ENCODE measurements around the gene VARS2. TPM values are rescaled to one million over a fixed set of nuclear protein-coding genes. Genes with fewer than 3 reads are reported as not detected.

Gene VARS2
- total and polyA plus RNA-seq, 2 donors (not counting 3 experiments of a cell fraction or from before 2014, with no cell fraction given), result 17.8 to 34.3 TPM

DNA sequence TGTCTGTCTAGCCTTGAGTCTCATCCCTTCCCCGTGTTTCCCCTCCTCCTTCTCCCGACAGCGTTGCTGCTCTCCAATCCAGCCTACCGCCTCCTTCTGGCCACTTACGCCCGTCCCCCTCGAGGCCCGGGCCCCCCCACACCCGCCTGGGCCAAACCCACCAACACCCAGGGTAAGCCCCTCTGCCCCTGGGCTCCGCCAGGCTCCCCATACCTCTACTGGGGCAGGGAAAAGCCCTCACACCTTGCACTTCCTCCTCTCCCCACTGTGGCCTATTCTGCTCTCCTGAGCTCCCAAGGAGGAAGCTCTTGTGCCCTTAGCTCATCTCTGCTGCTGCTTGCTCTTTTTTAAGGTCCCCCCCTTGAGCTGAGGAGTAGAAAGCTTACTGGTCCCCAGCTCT is 18.7 kb upstream of the VARS2 start:
- no peak for DNase-seq (ENCODE audit: low read depth, low spot score)
- H2AFZ ChIP-seq (ENCODE audit: low read depth, low read length), result no peak overlapping the region
- no peaks in the 10 kb centered on the region for H3K9me3 ChIP-seq (replicated peaks; ENCODE audit: control insufficient read depth, insufficient read depth, low read length)
- FAIRE-seq, result no peak
- H3K36me3 ChIP-seq (ENCODE audit: control insufficient read depth in 2 of 2, extremely low read depth in 1 of 2, insufficient read depth in 2 of 2, low read length in 2 of 2), result peaks cover 0 to 7% of the 10 kb centered on the region in 2 experiments
- no peaks in the 10 kb centered on the region for H4K20me1 ChIP-seq (replicated peaks; ENCODE audit: control insufficient read depth, extremely low read depth, insufficient read depth, low read length)
- H3K27me3 ChIP-seq (ENCODE audit: control insufficient read depth in 2 of 2, insufficient read depth in 2 of 2, low read length in 2 of 2), result no peaks in the 10 kb centered on the region
- H3K4me1 ChIP-seq (ENCODE audit: control insufficient read depth, extremely low read depth, insufficient read depth, low read length), result no peaks in the 10 kb centered on the region
- intact Hi-C loops (cut with micrococcal nuclease) (no loop called here), dilution Hi-C loops (cut with MboI; ENCODE audit: extremely low pct_ligation_motif_present, low sequenced_read_pairs) (loop anchor here (25.0 kb wide), 1 partner anchor 158 kb away; the partner anchor contains the start of genes FLOT1 and IER3)
- ChIA-PET CTCF (interaction anchor here (0.9 to 1.4 kb wide), 4 partner anchors 9 to 216 kb away, joined by 3 to 4 read pairs (median 3); partner anchors contain the start of gene GTF2H4), POLR2A (no interaction called here)
- TF ChIP-seq GATA2 (IDR thresholded peaks at IDR 0.05; ENCODE audit: insufficient read depth, insufficient read length, low read depth, low read length), result no peak
- TF ChIP-seq POLR2AphosphoS5 (IDR thresholded peaks at IDR 0.05; ENCODE audit: insufficient read depth, low read depth, low read length), result no peak
- TF ChIP-seq JUN (IDR thresholded peaks at IDR 0.05; ENCODE audit: borderline replicate concordance, insufficient read depth, insufficient read length, low read depth), result no peak
- no peak for TF ChIP-seq FOS (IDR thresholded peaks at IDR 0.05; ENCODE audit: borderline replicate concordance, insufficient read depth, low read length)
- TF ChIP-seq MYC (IDR thresholded peaks at IDR 0.05; ENCODE audit: low read depth, low read length), result no peak
- no peak for TF ChIP-seq CTCF (IDR thresholded peaks at IDR 0.05; ENCODE audit: extremely low read depth in 1 of 2, insufficient read depth in 1 of 2, low read depth in 1 of 2, low read length in 2 of 2)
- H3K79me2 ChIP-seq (ENCODE audit: control insufficient read depth, insufficient read depth, low read length), result no peaks in the 10 kb centered on the region
- no peak overlapping the region for H3K4me3 ChIP-seq (replicated peaks in 1 of 3; ENCODE audit: insufficient read depth in 1 of 3, low read depth in 1 of 3, low read length in 3 of 3)
- no TSS peak for BruUV-seq (replicated peaks)
- H3K9ac ChIP-seq (replicated peaks; ENCODE audit: extremely low read depth, insufficient read depth, low read length), result no peak overlapping the region
- H3K27ac ChIP-seq (ENCODE audit: insufficient read depth, low read depth, low read length), result no peak overlapping the region
- H3K4me2 ChIP-seq (ENCODE audit: insufficient read depth, low read length), result no peak overlapping the region
- no peaks in the 10 kb centered on the region for H3K9me1 ChIP-seq (replicated peaks; ENCODE audit: control insufficient read depth, extremely low read depth, insufficient read depth, low read length)
